ENCODE measurements around the gene CASP14.
"Not testable (repeated sequence)": the region's sequence is repeated elsewhere in the genome, so short reads cannot be mapped to it uniquely, and the experiment has no call there.

Gene CASP14

GRCh38 chr19:15072930-15073647 is 23.8 kb downstream of the CASP14 start:
- no peak for DNase-seq

GRCh38 chr19:15074371-15074770 is 25.1 kb downstream of the CASP14 start:
- no peak for DNase-seq

- no peak for DNase-seq
These were observed 26.5 kb downstream of the CASP14 start for GRCh38 chr19:15075806-15076205.

- not testable (repeated sequence) for DNase-seq
These were observed 30.7 kb downstream of the CASP14 start for GRCh38 chr19:15080002-15080401.

- no peak for DNase-seq
These were observed 32.6 kb downstream of the CASP14 start, which contains the start of gene OR1I1 for GRCh38 chr19:15081911-15082310. Gene OR1I1 (plus strand): TSS chr19:15082211. CDS start chr19:15087066, 4,855 bp downstream.

GRCh38 chr19:15087182-15087581 is 37.9 kb downstream of the CASP14 start:
- no peak for DNase-seq

- DNase-seq: peak; percentile 63
These were observed 42.9 kb downstream of the CASP14 start for GRCh38 chr19:15091918-15092753.

GRCh38 chr19:15093001-15093400 is 43.7 kb downstream of the CASP14 start:
- no peak for DNase-seq

GRCh38 chr19:15096223-15096622 is 46.9 kb downstream of the CASP14 start:
- DNase-seq: no peak

- DNase-seq: not testable (repeated sequence)
These were observed 48.7 kb downstream of the CASP14 start for GRCh38 chr19:15097980-15098379.

GRCh38 chr19:15098460-15098859 is 49.2 kb downstream of the CASP14 start:
- no peak for DNase-seq

- no peak for DNase-seq
These were observed 49.8 kb downstream of the CASP14 start for GRCh38 chr19:15099017-15099582.

- DNase-seq: no peak
These were observed 52.3 kb downstream of the CASP14 start for GRCh38 chr19:15101479-15102082.

- no peak for DNase-seq
These were observed 54.7 kb downstream of the CASP14 start for GRCh38 chr19:15104003-15104402.

- no peak for DNase-seq
These were observed 55.1 kb downstream of the CASP14 start for GRCh38 chr19:15104411-15104810.

GRCh38 chr19:15105044-15105443 is 55.8 kb downstream of the CASP14 start:
- no peak for DNase-seq

GRCh38 chr19:15107061-15108010 is 58.1 kb downstream of the CASP14 start, which contains the start of gene SYDE1:
Gene SYDE1 (plus strand): TSS chr19:15107401. CDS start chr19:15107434, 33 bp downstream.
- DNase-seq: peak; percentile 87
